ENCODE data around the gene PRPF19. TPM values are rescaled to one million over a fixed set of nuclear protein-coding genes. Genes with fewer than 3 reads are reported as not detected.
A peak's percentile ranks its signal among the peaks of the same experiment; 100 is the strongest.

The PRPF19 gene
- total and polyA plus RNA-seq, 3 experiments from 2014 or later, result 19.0 to 204 (median 201) TPM

DNA sequence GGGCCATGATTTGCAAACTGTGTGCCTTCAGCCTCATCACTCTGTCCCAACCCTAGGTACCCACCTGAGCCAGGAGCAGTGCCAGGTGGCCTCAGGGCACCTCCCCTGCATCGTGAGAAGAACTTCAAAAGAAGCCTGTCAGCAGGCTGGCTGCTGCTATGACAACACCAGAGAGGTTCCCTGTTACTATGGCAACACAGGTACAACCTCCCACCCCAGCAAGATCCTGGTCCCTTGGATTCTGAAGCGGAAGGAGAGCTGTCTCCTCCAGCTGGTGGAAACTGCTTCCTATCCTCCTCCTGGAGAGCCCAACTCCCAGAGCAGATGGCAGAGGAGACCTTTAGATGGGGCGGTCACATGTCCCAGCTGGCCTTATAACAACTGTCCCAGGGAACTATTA lies 36.1 kb downstream of the PRPF19 start:
- H3K36me3 ChIP-seq (ENCODE audit: insufficient read depth, low read length), result no peaks in the 10 kb centered on the region
- no peaks in the 10 kb centered on the region for H3K9me3 ChIP-seq (ENCODE audit: low read length)
- ChIA-PET POLR2A (no interaction called here), CTCF (interaction anchor here (1.3 kb wide), 2 partner anchors 17 to 38 kb away, joined by 4 read pairs; no protein-coding TSS in a partner anchor)
- H3K4me1 ChIP-seq (ENCODE audit: insufficient read depth, low read length), result peaks cover 29% of the 10 kb centered on the region
- Mint-ChIP-seq H3K9me3 (no peaks in the 10 kb centered on the region), H3K27me3 (peaks cover 1 to 8% of the 10 kb centered on the region in 2 donors), H3K4me3 (peak overlapping the region in 1 of 7 donors; percentile 34), H3K4me1 (peaks cover 19 to 55% (median 49%) of the 10 kb centered on the region in 3 donors), H3K27ac (peak overlapping the region in 4 of 8 donors; percentile 38 to 84 (median 77)), H3K36me3 (peaks cover 0 to 3% (median 0%) of the 10 kb centered on the region in 3 donors)
- H3K27me3 ChIP-seq (ENCODE audit: insufficient read depth, low read length, poor library complexity, severe bottlenecking), result no peaks in the 10 kb centered on the region
- no peak overlapping the region for H3K4me3 ChIP-seq (ENCODE audit: low read length)
- H3K27ac ChIP-seq (ENCODE audit: low read depth, low read length), result no peak overlapping the region
- peak in 2 of 5 donors; percentile 23 to 57 for DNase-seq

DNA sequence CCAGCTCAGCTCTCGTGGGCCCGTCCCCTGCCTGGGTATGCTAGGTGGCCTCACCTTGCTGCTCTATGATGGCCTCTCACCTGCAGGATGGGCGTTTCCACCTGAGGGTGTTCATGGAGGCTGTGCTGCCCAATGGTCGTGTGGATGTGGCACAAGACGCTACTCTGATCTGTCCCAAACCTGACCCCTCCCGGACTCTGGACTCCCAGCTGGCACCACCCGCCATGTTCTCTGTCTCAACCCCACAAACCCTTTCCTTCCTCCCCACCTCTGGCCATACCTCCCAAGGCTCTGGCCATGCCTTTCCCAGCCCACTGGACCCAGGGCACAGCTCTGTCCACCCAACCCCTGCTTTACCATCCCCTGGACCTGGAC lies 36.9 kb downstream of the PRPF19 start:
- POLR2A ChIA-PET, result no interaction called here
- Mint-ChIP-seq H3K27ac (peak overlapping the region in 1 of 8 donors; percentile 40), H3K4me1 (peaks cover 19 to 59% (median 51%) of the 10 kb centered on the region in 3 donors), H3K4me3 (no peak overlapping the region), H3K36me3 (no peaks in the 10 kb centered on the region), H3K27me3 (peaks cover 1 to 8% of the 10 kb centered on the region in 2 donors), H3K9me3 (no peaks in the 10 kb centered on the region)
- no peak overlapping the region for H3K27ac ChIP-seq (ENCODE audit: low read depth, low read length)
- DNase-seq, result peak in 1 of 5 donors; percentile 37
- no peaks in the 10 kb centered on the region for H3K36me3 ChIP-seq (ENCODE audit: insufficient read depth, low read length)
- CTCF ChIA-PET, result interaction anchor here (0.8 to 1.5 kb wide), 4 partner anchors 18 to 35 kb away, joined by 3 to 4 read pairs (median 4); no protein-coding TSS in a partner anchor
- peaks cover 29% of the 10 kb centered on the region for H3K4me1 ChIP-seq (ENCODE audit: insufficient read depth, low read length)
- no peak overlapping the region for H3K4me3 ChIP-seq (ENCODE audit: low read length)
- H3K27me3 ChIP-seq (ENCODE audit: insufficient read depth, low read length, poor library complexity, severe bottlenecking), result no peaks in the 10 kb centered on the region
- H3K9me3 ChIP-seq (ENCODE audit: low read length), result no peaks in the 10 kb centered on the region

DNA sequence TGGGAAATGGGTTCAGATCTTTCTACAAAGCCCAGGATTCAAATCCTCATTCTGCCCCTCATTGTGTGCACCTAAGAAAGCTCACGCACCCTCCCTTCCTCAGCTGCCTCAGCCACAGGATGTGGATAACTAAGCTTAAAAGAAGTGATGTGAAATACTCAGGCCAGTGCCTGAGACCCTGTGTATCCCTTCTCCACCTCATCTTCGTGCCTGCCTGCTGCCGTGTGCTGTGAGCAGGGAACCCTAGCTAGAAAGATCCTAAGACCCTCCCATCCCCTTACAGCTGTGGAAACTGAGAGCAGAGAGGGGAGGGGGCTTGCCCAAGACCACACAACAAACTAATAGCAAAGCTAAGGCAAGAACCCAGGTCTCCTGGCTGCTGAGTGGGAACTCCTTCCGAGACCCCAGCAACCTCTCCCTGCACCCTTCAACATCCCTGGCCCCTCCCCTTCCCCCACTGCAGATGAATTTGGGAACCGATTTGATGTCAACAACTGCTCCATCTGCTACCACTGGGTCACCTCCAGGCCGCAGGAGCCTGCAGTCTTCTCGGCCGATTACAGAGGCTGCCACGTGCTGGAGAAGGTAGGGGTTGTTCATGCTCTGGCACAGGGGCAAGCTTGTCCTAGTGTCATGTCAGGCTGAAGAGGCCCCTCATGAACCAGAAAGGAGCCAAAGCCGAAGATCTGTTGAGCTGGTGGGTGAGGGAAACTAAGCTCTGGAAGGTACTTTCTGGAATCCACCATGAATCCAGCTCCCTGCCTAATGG lies 37.5 kb downstream of the PRPF19 start:
- no peaks in the 10 kb centered on the region for H3K36me3 Mint-ChIP-seq
- peaks cover 19 to 54% (median 52%) of the 10 kb centered on the region in 3 donors for H3K4me1 Mint-ChIP-seq
- peak in 1 of 5 donors; percentile 26 for DNase-seq
- peak overlapping the region in 3 of 8 donors; percentile 35 to 66 (median 64) for H3K27ac Mint-ChIP-seq
- ChIA-PET CTCF (interaction anchor here (0.8 to 2.9 kb wide), 4 partner anchors 19 to 35 kb away, joined by 3 to 9 read pairs (median 4); no protein-coding TSS in a partner anchor), POLR2A (interaction anchor here (1.0 kb wide), 1 partner anchor 19 kb away, joined by 3 read pairs; no protein-coding TSS in a partner anchor)
- no peak overlapping the region for H3K27ac ChIP-seq (ENCODE audit: low read depth, low read length)
- no peaks in the 10 kb centered on the region for H3K27me3 ChIP-seq (ENCODE audit: insufficient read depth, low read length, poor library complexity, severe bottlenecking)
- H3K4me3 Mint-ChIP-seq, result peak overlapping the region in 2 of 7 donors; percentile 5 to 11
- H3K9me3 Mint-ChIP-seq, result no peaks in the 10 kb centered on the region
- H3K4me1 ChIP-seq (ENCODE audit: insufficient read depth, low read length), result peaks cover 29% of the 10 kb centered on the region
- H3K27me3 Mint-ChIP-seq, result peaks cover 1 to 8% of the 10 kb centered on the region in 2 donors
- no peaks in the 10 kb centered on the region for H3K9me3 ChIP-seq (ENCODE audit: low read length)
- H3K4me3 ChIP-seq (ENCODE audit: low read length), result no peak overlapping the region
- H3K36me3 ChIP-seq (ENCODE audit: insufficient read depth, low read length), result no peaks in the 10 kb centered on the region

DNA sequence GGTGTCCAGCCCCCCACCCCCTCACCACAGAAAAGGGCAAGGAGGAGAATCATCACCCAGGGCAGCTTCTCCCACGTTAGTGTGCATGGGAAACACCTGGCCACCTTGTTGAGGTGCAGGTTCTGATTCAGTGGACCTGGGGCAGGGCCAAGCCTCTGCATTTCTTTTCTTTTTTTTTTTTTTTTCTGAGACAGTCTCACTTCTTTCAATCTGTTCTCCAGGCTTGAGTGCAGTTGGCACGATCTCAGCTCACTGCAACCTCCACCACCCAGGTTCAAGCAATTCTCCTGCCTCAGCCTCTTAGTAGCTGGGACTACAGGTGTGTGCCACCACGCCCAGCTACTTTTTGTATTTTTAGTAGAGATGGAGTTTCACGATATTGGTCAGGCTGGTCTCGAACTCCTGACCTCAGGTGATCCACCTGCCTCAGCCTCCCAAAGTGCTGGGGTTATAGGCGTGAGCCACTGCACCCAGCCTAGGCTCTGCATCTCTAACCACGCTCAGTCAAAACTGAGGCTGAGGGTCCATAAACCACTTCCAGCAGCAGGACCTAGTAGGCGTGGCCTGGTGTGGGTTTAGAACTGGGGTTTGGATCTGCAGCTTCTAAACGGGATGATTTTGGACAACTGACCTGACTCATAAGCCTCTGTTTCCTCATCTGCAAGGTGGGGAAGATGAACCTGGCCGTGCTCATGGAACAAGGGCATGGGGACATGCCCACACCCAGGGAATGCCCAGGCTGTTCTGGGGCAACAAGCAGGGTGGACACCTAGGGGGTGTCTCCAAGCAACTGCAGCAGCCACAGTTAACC lies 38.3 kb downstream of the PRPF19 start:
- no peaks in the 10 kb centered on the region for H3K9me3 Mint-ChIP-seq
- peak in 1 of 5 donors; percentile 28 for DNase-seq
- Histone ChIP-seq H3K4me1 (ENCODE audit: insufficient read depth, low read length) (peaks cover 25% of the 10 kb centered on the region), H3K9me3 (ENCODE audit: low read length) (no peaks in the 10 kb centered on the region), H3K27me3 (ENCODE audit: insufficient read depth, low read length, poor library complexity, severe bottlenecking) (no peaks in the 10 kb centered on the region), H3K36me3 (ENCODE audit: insufficient read depth, low read length) (no peaks in the 10 kb centered on the region), H3K4me3 (ENCODE audit: low read length) (no peak overlapping the region), H3K27ac (ENCODE audit: low read depth, low read length) (no peak overlapping the region)
- peaks cover 1 to 8% of the 10 kb centered on the region in 2 donors for H3K27me3 Mint-ChIP-seq
- ChIA-PET CTCF (interaction anchor here (1.3 to 2.9 kb wide), 3 partner anchors 20 to 32 kb away, joined by 3 to 9 read pairs (median 4); no protein-coding TSS in a partner anchor), POLR2A (interaction anchor here (0.6 to 1.0 kb wide), 2 partner anchors 10 to 20 kb away, joined by 3 read pairs; no protein-coding TSS in a partner anchor)
- peak overlapping the region in 2 of 8 donors; percentile 64 to 72 for H3K27ac Mint-ChIP-seq
- no peak overlapping the region for H3K4me3 Mint-ChIP-seq
- H3K36me3 Mint-ChIP-seq, result no peaks in the 10 kb centered on the region
- H3K4me1 Mint-ChIP-seq, result peaks cover 18 to 55% (median 49%) of the 10 kb centered on the region in 3 donors

DNA sequence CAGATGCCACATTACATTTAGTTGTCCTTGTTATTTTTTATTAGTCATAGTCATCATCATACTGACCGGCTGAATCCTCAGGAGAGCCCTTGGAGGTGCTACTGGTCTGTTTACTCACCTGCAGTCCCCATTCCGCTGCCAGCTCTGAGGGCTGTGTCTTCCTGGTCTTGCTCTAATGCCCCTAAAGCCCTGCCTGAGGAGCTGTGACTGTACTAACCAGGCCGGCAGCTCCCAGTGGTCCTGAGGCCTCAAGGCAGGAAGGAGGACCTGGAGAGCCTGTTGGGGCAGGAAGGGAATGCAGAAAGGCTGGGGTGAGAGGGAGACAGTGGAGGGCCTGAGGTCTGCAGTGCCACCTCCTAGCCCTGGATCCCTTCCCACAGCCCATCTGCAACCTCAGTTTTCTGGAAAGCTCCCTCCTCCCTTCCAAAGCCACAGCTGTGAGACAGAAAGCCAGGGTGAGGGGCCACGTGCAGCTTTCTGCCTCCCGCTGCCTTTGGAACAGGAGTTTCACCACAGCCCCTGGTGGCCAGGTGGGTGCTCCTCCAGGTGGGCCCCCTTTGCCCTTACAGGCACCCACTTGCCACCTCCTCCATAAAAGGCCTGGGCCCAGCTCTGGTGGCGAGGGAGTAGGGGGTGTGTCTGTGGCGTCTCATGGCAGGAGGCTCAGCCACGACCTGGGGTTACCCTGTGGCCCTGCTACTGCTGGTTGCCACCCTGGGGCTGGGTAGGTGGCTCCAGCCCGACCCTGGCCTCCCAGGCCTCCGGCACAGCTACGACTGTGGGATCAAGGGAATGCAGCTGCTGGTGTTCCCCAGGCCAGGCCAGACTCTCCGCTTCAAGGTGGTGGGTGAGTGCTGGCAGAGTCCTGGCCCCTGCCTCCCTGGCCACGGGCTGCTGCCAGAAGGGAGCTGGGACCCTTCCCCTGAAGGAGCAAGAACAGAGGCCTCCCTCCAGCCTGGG lies 39.2 kb downstream of the PRPF19 start, which contains the start of gene ZP1:
Gene ZP1 (plus strand): TSS at position 632 of the 960 bp plus-strand sequence. CDS start 20 bp downstream, at position 652.
- Histone ChIP-seq H3K36me3 (ENCODE audit: insufficient read depth, low read length) (no peaks in the 10 kb centered on the region), H3K27ac (ENCODE audit: low read depth, low read length) (no peak within 1 kb of the TSS), H3K27me3 (ENCODE audit: insufficient read depth, low read length, poor library complexity, severe bottlenecking) (no peaks in the 10 kb centered on the region), H3K9me3 (ENCODE audit: low read length) (no peaks in the 10 kb centered on the region), H3K4me3 (ENCODE audit: low read length) (no peak within 1 kb of the TSS), H3K4me1 (ENCODE audit: insufficient read depth, low read length) (peaks cover 18% of the 10 kb centered on the region)
- DNase-seq, result peak in 1 of 5 donors; percentile 26
- ChIA-PET CTCF (interaction anchor here (0.9 to 2.9 kb wide), 3 partner anchors 16 to 48 kb away, joined by 3 to 9 read pairs (median 4); no protein-coding TSS in a partner anchor), POLR2A (no interaction called here)
- Mint-ChIP-seq H3K27me3 (peaks cover 1 to 8% of the 10 kb centered on the region in 2 donors), H3K4me1 (peaks cover 16 to 50% (median 40%) of the 10 kb centered on the region in 3 donors), H3K36me3 (no peaks in the 10 kb centered on the region), H3K9me3 (no peaks in the 10 kb centered on the region), H3K4me3 (no peak within 1 kb of the TSS), H3K27ac (peak within 1 kb of the TSS in 4 of 8 donors; percentile 4 to 72 (median 39))

DNA sequence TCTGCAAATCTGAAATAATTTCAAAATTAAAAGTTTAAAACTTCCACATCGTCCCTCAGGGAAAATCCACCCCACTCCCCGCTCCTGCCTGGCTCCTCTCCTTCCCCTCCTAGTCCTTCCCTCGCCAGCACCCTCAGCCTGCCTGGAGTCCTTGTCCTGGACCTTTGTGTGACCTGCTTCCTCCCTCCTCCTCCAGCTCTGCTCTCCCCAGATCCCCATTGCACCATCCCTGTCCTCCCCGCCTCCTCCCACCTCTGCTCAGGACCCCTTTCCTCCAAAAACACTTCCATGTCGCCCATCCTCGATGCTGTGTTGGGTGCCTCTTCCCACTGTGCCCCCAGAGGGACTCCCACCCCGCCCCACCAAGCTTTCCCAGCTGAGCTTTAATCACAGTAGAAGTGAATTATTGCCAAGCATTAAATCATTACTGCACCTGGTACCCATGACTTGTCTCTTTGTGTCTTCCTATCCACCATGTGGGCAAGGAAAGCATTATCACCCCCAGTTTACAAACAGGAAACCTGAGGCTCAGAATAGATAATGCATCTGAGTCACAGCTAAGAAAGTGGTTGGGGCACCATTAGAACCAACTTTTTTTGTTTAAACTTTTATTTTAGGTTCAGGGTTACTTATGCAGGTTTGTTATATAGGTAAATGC lies 41.4 kb downstream of the PRPF19 start:
- peak overlapping the region in 2 of 7 donors; percentile 22 to 58 for H3K4me3 Mint-ChIP-seq
- Histone ChIP-seq H3K27ac (ENCODE audit: low read depth, low read length) (no peak overlapping the region), H3K4me3 (ENCODE audit: low read length) (no peak overlapping the region), H3K9me3 (ENCODE audit: low read length) (no peaks in the 10 kb centered on the region), H3K4me1 (ENCODE audit: insufficient read depth, low read length) (no peaks in the 10 kb centered on the region), H3K36me3 (ENCODE audit: insufficient read depth, low read length) (no peaks in the 10 kb centered on the region), H3K27me3 (ENCODE audit: insufficient read depth, low read length, poor library complexity, severe bottlenecking) (no peaks in the 10 kb centered on the region)
- peaks cover 5 to 33% (median 18%) of the 10 kb centered on the region in 3 donors for H3K4me1 Mint-ChIP-seq
- H3K27ac Mint-ChIP-seq, result peak overlapping the region in 3 of 8 donors; percentile 17 to 78 (median 41)
- no peaks in the 10 kb centered on the region for H3K9me3 Mint-ChIP-seq
- H3K36me3 Mint-ChIP-seq, result no peaks in the 10 kb centered on the region
- ChIA-PET CTCF (interaction anchor here (1.3 kb wide), 1 partner anchor 8 kb away, joined by 6 read pairs; no protein-coding TSS in a partner anchor), POLR2A (no interaction called here)
- peaks cover 1 to 8% of the 10 kb centered on the region in 2 donors for H3K27me3 Mint-ChIP-seq
- peak in 1 of 5 donors; percentile 29 for DNase-seq
